Central memory CD8-positive, alpha-beta T cell (primary cell): ENCODE data around the gene IGLL5.

Experiments used
- ATAC-seq: fragments of 150-1000 bp; cut with Tn5 transposase; replicated peaks from 2 replicates; pipeline ENCODE4 v1.10.0; 2022; ENCODE audit warnings: mild to moderate bottlenecking, moderate FRiP score, moderate number of reproducible peaks; ENCODE audit not compliant: poor library complexity, severe bottlenecking; ENCODE audit errors: extremely low read depth
- DNase-seq, 2 donors: peaks; one replicate each; pipeline ENCODE4 v3.0.0; 2021; ENCODE audit warnings: low spot score in 2 of 2
- H3K27ac Mint-ChIP-seq: one replicate; pipeline ENCODE4 v1.8.0; 2022; ENCODE audit warnings: low read depth, mild to moderate bottlenecking, moderate library complexity, mixed read lengths
- H3K27me3 Mint-ChIP-seq: one replicate; pipeline ENCODE4 v1.8.0; 2022; ENCODE audit warnings: mixed read lengths
- H3K36me3 Mint-ChIP-seq: one replicate; pipeline ENCODE4 v1.8.0; 2022; ENCODE audit warnings: mild to moderate bottlenecking, moderate library complexity, mixed read lengths; ENCODE audit not compliant: insufficient read depth
- H3K4me1 Mint-ChIP-seq: one replicate; pipeline ENCODE4 v1.8.0; 2022; ENCODE audit warnings: mixed read lengths
- H3K4me3 Mint-ChIP-seq: one replicate; pipeline ENCODE4 v1.8.0; 2022; ENCODE audit warnings: mild to moderate bottlenecking, moderate library complexity, mixed read lengths
- H3K9me3 Mint-ChIP-seq: one replicate; pipeline ENCODE4 v1.8.0; 2022; ENCODE audit warnings: mixed read lengths

The IGLL5 gene

DNA sequence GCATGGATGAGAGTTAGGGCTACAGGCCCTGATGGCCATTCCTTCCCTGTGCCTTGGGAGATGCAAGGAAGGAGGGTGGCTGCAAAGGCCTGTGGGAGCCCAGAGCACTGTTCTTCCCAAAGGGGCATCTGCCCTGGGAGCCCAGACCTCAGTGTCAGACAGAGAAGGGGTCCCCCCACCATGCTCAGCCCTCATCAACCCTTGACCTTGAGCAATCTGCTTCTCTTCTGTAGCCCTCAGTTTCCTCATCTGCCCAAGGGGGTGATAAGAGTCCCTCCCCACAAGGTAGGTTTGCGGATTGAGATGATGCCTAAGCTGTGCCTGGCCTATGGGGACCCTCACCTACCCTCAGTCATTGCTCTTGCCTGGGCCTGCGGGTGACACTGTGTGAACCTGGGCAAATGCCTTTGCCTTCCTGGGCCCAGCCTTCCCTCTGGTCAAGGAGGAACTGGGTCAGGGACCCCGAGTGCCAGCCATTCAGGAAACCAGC is 47.5 kb downstream of the IGLL5 start:
- Mint-ChIP-seq H3K36me3 (no peaks in the 10 kb centered on the region), H3K4me1 (no peaks in the 10 kb centered on the region), H3K27me3 (no peaks in the 10 kb centered on the region), H3K27ac (no peak overlapping the region), H3K9me3 (no peaks in the 10 kb centered on the region), H3K4me3 (no peak overlapping the region)
- DNase-seq, result no peak
- ATAC-seq, result no peak

GRCh38 chr22:22935546-22936157 is 48.0 kb downstream of the IGLL5 start:
- peak; percentile 36 for ATAC-seq
- Mint-ChIP-seq H3K4me3 (no peak overlapping the region), H3K27ac (no peak overlapping the region)

GRCh38 chr22:22936180-22936914 is 48.7 kb downstream of the IGLL5 start:
- Mint-ChIP-seq H3K4me3 (no peak overlapping the region), H3K4me1 (no peaks in the 10 kb centered on the region), H3K27ac (no peak overlapping the region), H3K27me3 (no peaks in the 10 kb centered on the region), H3K9me3 (no peaks in the 10 kb centered on the region), H3K36me3 (no peaks in the 10 kb centered on the region)
- ATAC-seq (no peak), DNase-seq (no peak)

More at GRCh38 chr22:22935546-22936157, 48.0 kb downstream of the IGLL5 start:
- no peaks in the 10 kb centered on the region for H3K36me3 Mint-ChIP-seq
- H3K27me3 Mint-ChIP-seq, result no peaks in the 10 kb centered on the region
- no peaks in the 10 kb centered on the region for H3K4me1 Mint-ChIP-seq
- H3K9me3 Mint-ChIP-seq, result no peaks in the 10 kb centered on the region
- DNase-seq, result no peak

GRCh38 chr22:22936915-22937656 is 49.5 kb downstream of the IGLL5 start:
- Mint-ChIP-seq H3K4me1 (no peaks in the 10 kb centered on the region), H3K36me3 (no peaks in the 10 kb centered on the region), H3K27me3 (no peaks in the 10 kb centered on the region), H3K4me3 (no peak overlapping the region), H3K9me3 (no peaks in the 10 kb centered on the region), H3K27ac (no peak overlapping the region)
- no peak for ATAC-seq
- DNase-seq, result no peak

DNA sequence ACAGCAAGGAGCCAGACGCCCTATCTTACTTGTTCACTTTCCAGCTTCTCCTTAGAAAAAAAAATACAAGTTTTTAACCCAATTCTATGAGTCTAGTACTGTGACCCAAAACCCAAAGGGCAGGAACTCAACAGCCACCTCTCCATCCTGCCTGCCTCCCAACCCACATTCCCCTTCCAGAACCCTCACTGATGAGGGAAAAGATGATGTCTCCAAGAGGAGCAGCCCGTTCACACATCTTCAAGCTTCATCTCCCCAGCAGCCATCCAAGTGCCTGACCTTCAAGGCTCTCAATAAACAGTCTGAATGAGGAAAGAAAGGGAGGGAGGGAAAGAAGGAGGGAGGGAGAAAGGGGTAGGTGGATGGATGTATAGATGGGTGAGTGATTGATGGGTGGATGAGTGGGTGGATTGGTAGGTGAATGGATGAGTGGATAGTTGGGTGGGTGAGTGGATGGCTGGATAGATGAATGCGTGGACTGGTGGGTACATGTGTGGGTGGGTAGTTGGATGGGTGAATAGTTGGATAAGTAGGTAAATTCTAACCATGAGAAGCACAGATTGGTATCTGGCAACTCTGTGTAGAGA is 50.4 kb downstream of the IGLL5 start:
- Mint-ChIP-seq H3K4me3 (no peak overlapping the region), H3K27ac (no peak overlapping the region), H3K36me3 (no peaks in the 10 kb centered on the region), H3K27me3 (no peaks in the 10 kb centered on the region), H3K4me1 (peaks cover 6% of the 10 kb centered on the region), H3K9me3 (no peaks in the 10 kb centered on the region)
- no peak for DNase-seq
- ATAC-seq, result no peak

DNA sequence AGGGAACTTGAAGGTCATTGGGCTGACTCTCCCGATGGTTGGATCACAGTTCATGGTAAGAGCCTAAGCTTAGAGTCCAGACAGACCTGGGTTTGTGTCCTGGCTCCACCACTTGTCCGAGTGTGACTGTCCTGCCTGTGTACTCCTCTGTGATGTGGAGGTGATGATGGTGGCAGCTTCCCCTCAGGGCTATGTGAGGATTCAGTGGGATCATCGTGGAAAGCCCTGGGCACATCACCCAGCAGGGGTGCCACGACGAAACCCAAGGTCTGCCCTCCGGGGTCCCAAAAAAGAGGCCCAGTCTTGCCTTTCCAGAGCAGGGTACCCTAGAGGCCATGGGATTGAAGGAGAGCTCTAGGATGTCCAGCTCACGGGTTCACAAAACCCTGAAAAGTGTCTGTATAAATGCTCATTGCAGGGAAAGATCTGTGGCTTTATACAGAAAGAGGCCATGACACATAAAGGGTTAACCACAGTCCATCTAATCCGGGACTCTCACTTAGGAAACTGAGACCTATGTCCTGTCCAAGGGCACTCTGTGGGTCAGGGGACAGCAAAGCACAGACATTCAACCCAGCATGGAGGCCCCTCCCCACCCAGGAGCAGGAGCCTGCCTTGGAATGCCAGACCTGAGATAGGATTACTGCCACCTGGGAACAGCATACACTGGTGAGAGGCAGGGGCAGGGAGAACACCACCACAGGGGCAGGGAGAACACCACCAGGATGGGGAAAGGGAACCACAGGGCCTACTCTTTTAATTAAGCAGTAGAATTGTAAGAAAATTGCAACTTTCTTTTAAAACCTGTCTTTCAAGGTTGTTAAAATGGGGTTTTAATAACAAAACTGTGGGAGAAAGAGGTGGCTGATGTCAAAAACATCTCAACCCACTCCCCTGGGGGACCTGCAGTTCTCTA is 51.3 kb downstream of the IGLL5 start:
- no peak overlapping the region for H3K4me3 Mint-ChIP-seq
- H3K4me1 Mint-ChIP-seq, result peaks cover 6% of the 10 kb centered on the region
- no peaks in the 10 kb centered on the region for H3K9me3 Mint-ChIP-seq
- H3K27ac Mint-ChIP-seq, result no peak overlapping the region
- no peaks in the 10 kb centered on the region for H3K36me3 Mint-ChIP-seq
- no peaks in the 10 kb centered on the region for H3K27me3 Mint-ChIP-seq
- ATAC-seq (no peak), DNase-seq (no peak)

DNA sequence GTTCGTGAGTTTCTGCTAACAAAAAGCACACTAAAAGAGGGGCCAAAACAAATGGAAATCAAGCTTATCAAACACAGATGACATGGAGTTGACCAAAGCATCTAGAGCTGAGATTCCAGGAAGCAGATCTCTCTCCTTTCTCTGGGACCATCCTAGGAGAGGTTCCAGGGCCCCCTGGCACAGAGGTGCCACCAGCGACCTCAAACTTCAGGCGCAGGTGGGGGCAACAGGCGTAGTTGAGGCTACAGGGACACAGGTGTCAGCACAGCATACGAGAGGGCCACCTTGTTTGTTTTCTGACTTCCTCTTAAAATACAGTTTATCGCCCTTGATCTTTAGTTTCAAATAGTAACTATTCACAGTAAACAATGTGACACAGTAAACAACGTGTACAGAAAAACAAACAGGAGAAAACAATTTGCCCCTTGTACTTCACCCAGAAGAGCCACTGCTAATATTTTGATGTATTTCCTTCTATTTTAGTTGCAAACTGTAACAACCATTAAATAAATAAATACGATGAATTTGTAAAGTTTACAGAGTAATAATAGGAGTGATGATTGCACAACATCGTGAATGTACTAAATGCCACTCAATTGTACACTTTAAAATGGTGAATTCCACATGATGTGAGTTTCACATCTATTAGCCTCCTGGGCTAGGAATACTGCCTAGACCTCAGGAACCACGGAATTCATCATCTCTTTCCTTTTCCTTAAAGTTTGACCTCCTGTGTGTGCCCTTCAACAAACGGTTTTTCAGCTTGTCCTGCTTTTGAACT is 52.2 kb downstream of the IGLL5 start:
- H3K27me3 Mint-ChIP-seq, result no peaks in the 10 kb centered on the region
- no peaks in the 10 kb centered on the region for H3K36me3 Mint-ChIP-seq
- peaks cover 6% of the 10 kb centered on the region for H3K4me1 Mint-ChIP-seq
- H3K27ac Mint-ChIP-seq, result no peak overlapping the region
- no peaks in the 10 kb centered on the region for H3K9me3 Mint-ChIP-seq
- ATAC-seq (no peak), DNase-seq (no peak)
- no peak overlapping the region for H3K4me3 Mint-ChIP-seq

DNA sequence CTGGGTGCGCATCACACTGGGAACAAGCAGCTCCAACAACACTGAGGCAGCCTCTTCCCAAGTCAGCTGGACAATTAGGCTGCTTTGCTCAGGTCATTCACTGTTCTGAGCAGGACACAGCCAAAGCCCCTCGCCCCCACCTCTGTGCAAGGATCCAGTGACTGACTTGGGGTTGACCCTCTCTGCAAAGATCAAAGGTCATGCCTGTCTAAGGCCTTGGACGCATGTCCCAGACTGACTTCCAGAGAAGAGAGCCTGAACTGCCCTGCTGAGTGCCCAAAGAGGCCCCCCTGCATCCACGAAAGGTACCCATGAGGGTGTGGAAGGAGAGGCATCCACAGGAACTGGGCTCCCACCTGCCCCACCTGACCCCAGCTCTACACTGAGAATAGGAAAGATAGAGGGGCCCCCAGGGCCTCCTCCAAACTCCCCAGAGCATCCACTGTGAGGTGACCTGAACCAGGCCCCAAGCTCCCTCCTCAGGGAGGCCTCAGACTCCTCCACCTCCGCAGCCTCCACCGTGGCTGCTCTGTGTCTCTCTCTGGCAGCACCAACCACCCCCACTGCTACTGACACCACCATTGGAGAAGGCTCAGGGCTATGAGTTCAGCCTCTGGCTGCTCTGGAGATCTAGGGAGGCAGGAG is 53.5 kb downstream of the IGLL5 start:
- DNase-seq, result no peak
- no peaks in the 10 kb centered on the region for H3K9me3 Mint-ChIP-seq
- no peak for ATAC-seq
- no peaks in the 10 kb centered on the region for H3K36me3 Mint-ChIP-seq
- H3K27me3 Mint-ChIP-seq, result no peaks in the 10 kb centered on the region
- H3K4me3 Mint-ChIP-seq, result no peak overlapping the region
- H3K4me1 Mint-ChIP-seq, result peaks cover 6% of the 10 kb centered on the region
- no peak overlapping the region for H3K27ac Mint-ChIP-seq

GRCh38 chr22:22941831-22942510 is 54.4 kb downstream of the IGLL5 start:
- no peak overlapping the region for H3K4me3 Mint-ChIP-seq
- H3K4me1 Mint-ChIP-seq, result peaks cover 9% of the 10 kb centered on the region
- H3K36me3 Mint-ChIP-seq, result no peaks in the 10 kb centered on the region
- H3K27ac Mint-ChIP-seq, result no peak overlapping the region
- ATAC-seq (no peak), DNase-seq (no peak)
- no peaks in the 10 kb centered on the region for H3K27me3 Mint-ChIP-seq
- H3K9me3 Mint-ChIP-seq, result no peaks in the 10 kb centered on the region

- peak; percentile 62 to 67 for DNase-seq
- H3K27ac Mint-ChIP-seq, result no peak overlapping the region
- peaks cover 10% of the 10 kb centered on the region for H3K4me1 Mint-ChIP-seq
- no peak overlapping the region for H3K4me3 Mint-ChIP-seq
- H3K36me3 Mint-ChIP-seq, result no peaks in the 10 kb centered on the region
- H3K9me3 Mint-ChIP-seq, result no peaks in the 10 kb centered on the region
- peak; percentile 75 for ATAC-seq
- H3K27me3 Mint-ChIP-seq, result no peaks in the 10 kb centered on the region
These were observed 55.1 kb downstream of the IGLL5 start for GRCh38 chr22:22942511-22943329.
